DND-41 (cell line): ENCODE data around the gene SSBP1.

Source experiments
- ATAC-seq: fragments of 200-7000 bp; cut with Tn5 transposase; 3 replicates; pipeline ENCODE4 v1.9.1; 2021; ENCODE audit warnings: low read depth; ENCODE audit not compliant: insufficient read depth
- DNase-seq: peaks from one replicate; pipeline ENCODE4 v3.0.0-alpha.2; 2020
- H2AFZ ChIP-seq: 2 replicates; pipeline ENCODE4 v1.6.0; 2012; ENCODE audit warnings: low read depth, low read length
- H3K27ac ChIP-seq: 2 replicates; pipeline ENCODE4 v1.5.1; 2012; ENCODE audit warnings: low read length, inconsistent platforms
- H3K27me3 ChIP-seq: fragments of 200-600 bp; sonication (generic); 2 replicates; pipeline ENCODE4 v1.6.0; 2012; ENCODE audit warnings: low read length, mild to moderate bottlenecking, inconsistent platforms; ENCODE audit not compliant: insufficient read depth, poor library complexity
- H3K36me3 ChIP-seq: 2 replicates; pipeline ENCODE4 v1.5.1; 2012; ENCODE audit warnings: low read length, inconsistent platforms; ENCODE audit not compliant: insufficient read depth
- H3K4me1 ChIP-seq: 2 replicates; pipeline ENCODE4 v1.5.1; 2012; ENCODE audit warnings: mild to moderate bottlenecking, low read length; ENCODE audit not compliant: insufficient read depth
- H3K4me2 ChIP-seq: 2 replicates; pipeline ENCODE4 v1.6.0; 2012; ENCODE audit warnings: mild to moderate bottlenecking, moderate library complexity, low read length, inconsistent platforms; ENCODE audit not compliant: insufficient read depth
- H3K4me3 ChIP-seq, 2 experiments: fragments of 200-600 bp in 1 of 2; shearing (Covaris generic) in 1 of 2; 2 replicates each; pipeline ENCODE4 v1.5.1; 2012 to 2016; ENCODE audit warnings: inconsistent platforms in 2 of 2, low read length in 2 of 2, mild to moderate bottlenecking in 2 of 2, low read depth in 1 of 2, moderate library complexity in 1 of 2
- H3K79me2 ChIP-seq: 2 replicates; pipeline ENCODE4 v1.6.0; 2012; ENCODE audit warnings: low read length, inconsistent platforms; ENCODE audit not compliant: insufficient read depth
- H3K9ac ChIP-seq: 2 replicates; pipeline ENCODE4 v1.6.0; 2012; ENCODE audit warnings: low read depth, mild to moderate bottlenecking, inconsistent platforms, low read length, moderate library complexity
- H3K9me3 ChIP-seq: 2 replicates; pipeline ENCODE4 v1.5.1; 2012; ENCODE audit warnings: low read length, moderate library complexity, mild to moderate bottlenecking, inconsistent platforms; ENCODE audit not compliant: insufficient read depth, severe bottlenecking
- H4K20me1 ChIP-seq: 2 replicates; pipeline ENCODE4 v1.6.0; 2012; ENCODE audit warnings: low read length; ENCODE audit not compliant: insufficient read depth
- CTCF ChIP-seq: IDR thresholded peaks from 2 replicates; pipeline ENCODE4 v1.5.1; 2012; ENCODE audit warnings: borderline replicate concordance, low read length, moderate library complexity, mild to moderate bottlenecking; ENCODE audit not compliant: poor library complexity, severe bottlenecking; ENCODE audit errors: extremely low read depth
- EZH2 ChIP-seq: IDR thresholded peaks from 3 replicates; pipeline ENCODE4 v1.6.1; 2012; ENCODE audit warnings: borderline replicate concordance, low read depth, mild to moderate bottlenecking, moderate library complexity, low read length, inconsistent platforms; ENCODE audit not compliant: severe bottlenecking

SSBP1 gene

GRCh38 chr7:141702047-141702567 lies 36.1 kb upstream of the SSBP1 start, which contains the start of gene DENND11:
TSS of gene DENND11 (minus strand) at chr7:141702166. CDS start at chr7:141702153, 13 bp downstream.
- peaks cover 23% of the 10 kb centered on the region for H3K4me1 ChIP-seq
- H3K9me3 ChIP-seq, result no peaks in the 10 kb centered on the region
- no peak for TF ChIP-seq CTCF
- TF ChIP-seq EZH2, result peak; percentile 53
- H3K4me2 ChIP-seq, result peak within 1 kb of the TSS; percentile 86
- peak within 1 kb of the TSS; percentile 64 for H3K9ac ChIP-seq
- peak within 1 kb of the TSS; percentile 43 to 64; a peak in 3 of 4 replicates for H3K4me3 ChIP-seq
- peaks cover 10% of the 10 kb centered on the region for H3K79me2 ChIP-seq
- peaks cover 19% of the 10 kb centered on the region for H4K20me1 ChIP-seq
- peak within 1 kb of the TSS; percentile 71 for H2AFZ ChIP-seq
- H3K27ac ChIP-seq, result peak within 1 kb of the TSS; percentile 42
- H3K27me3 ChIP-seq, result peaks cover 8% of the 10 kb centered on the region
- H3K36me3 ChIP-seq, result no peaks in the 10 kb centered on the region
- ATAC-seq (peak; percentile 56), DNase-seq (peak; percentile 29)

GRCh38 chr7:141702892-141703291 lies 35.3 kb upstream of the SSBP1 start:
- Histone ChIP-seq H3K79me2 (peaks cover 10% of the 10 kb centered on the region), H3K27me3 (peaks cover 8% of the 10 kb centered on the region), H4K20me1 (peaks cover 17% of the 10 kb centered on the region), H3K36me3 (no peaks in the 10 kb centered on the region), H2AFZ (no peak overlapping the region), H3K4me2 (peak overlapping the region; percentile 86), H3K4me1 (peaks cover 23% of the 10 kb centered on the region), H3K4me3 (no peak overlapping the region), H3K9me3 (no peaks in the 10 kb centered on the region), H3K27ac (no peak overlapping the region), H3K9ac (no peak overlapping the region)
- no peak for DNase-seq
- TF ChIP-seq EZH2, result no peak
- no peak for TF ChIP-seq CTCF
- no peak for ATAC-seq

DNA sequence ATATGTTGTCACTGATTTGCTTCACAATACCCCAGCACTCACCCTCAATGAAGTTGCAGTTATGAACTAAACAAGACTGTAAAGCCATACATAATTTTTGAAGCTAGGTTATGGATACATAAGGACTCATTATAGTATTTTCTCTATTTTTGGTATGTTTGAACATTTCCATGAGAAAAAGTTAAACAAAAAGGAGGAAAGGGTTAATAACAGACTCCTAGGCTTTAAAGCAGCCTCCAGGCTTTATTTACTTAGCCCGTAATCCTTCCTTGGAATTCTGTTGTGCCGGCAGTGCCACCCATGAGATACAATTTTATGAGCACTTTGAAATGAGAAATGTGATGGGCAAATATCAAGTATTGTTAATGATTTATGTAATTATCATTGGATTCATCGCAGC lies 34.0 kb upstream of the SSBP1 start:
- DNase-seq (no peak), ATAC-seq (no peak)
- Histone ChIP-seq H3K4me1 (peaks cover 21% of the 10 kb centered on the region), H3K4me3 (no peak overlapping the region), H3K27ac (no peak overlapping the region), H3K9ac (no peak overlapping the region), H3K27me3 (peaks cover 8% of the 10 kb centered on the region), H3K4me2 (no peak overlapping the region), H3K79me2 (peaks cover 8% of the 10 kb centered on the region), H3K36me3 (no peaks in the 10 kb centered on the region), H4K20me1 (peaks cover 10% of the 10 kb centered on the region; the same call in 1 of the 2 replicates), H3K9me3 (no peaks in the 10 kb centered on the region), H2AFZ (no peak overlapping the region)
- no peak for TF ChIP-seq CTCF
- TF ChIP-seq EZH2, result no peak
